ENCODE measurements around the gene FIP1L1.

Gene FIP1L1

GRCh38 chr4:53484911-53485657 lies 107.6 kb downstream of the FIP1L1 start:
- no peak overlapping the region for H3K4me3 ChIP-seq (ENCODE audit: low read depth, low read length)
- no peaks in the 10 kb centered on the region for H3K79me2 ChIP-seq (ENCODE audit: control insufficient read depth, insufficient read depth, low read length, unreplicated experiment)
- no peaks in the 10 kb centered on the region for H3K36me3 ChIP-seq (ENCODE audit: insufficient read depth, low read length)
- peaks cover 32% of the 10 kb centered on the region for H3K4me1 ChIP-seq (ENCODE audit: control insufficient read depth, insufficient read depth, low read length, unreplicated experiment)
- no peaks in the 10 kb centered on the region for H3K27me3 ChIP-seq (ENCODE audit: insufficient read depth, low read length)
- peak overlapping the region; percentile 69 for H2AFZ ChIP-seq (ENCODE audit: low read length, unreplicated experiment)
- peak overlapping the region; percentile 33; the same call in 1 of the 2 replicates for H3K27ac ChIP-seq (ENCODE audit: low read depth, low read length)

GRCh38 chr4:53485658-53486040 lies 108.2 kb downstream of the FIP1L1 start:
- H3K27ac ChIP-seq (ENCODE audit: low read depth, low read length): no peak overlapping the region
- no peak overlapping the region for H3K4me3 ChIP-seq (ENCODE audit: low read depth, low read length)
- no peak overlapping the region for H2AFZ ChIP-seq (ENCODE audit: low read length, unreplicated experiment)
- H3K36me3 ChIP-seq (ENCODE audit: insufficient read depth, low read length): no peaks in the 10 kb centered on the region
- H3K79me2 ChIP-seq (ENCODE audit: control insufficient read depth, insufficient read depth, low read length, unreplicated experiment): no peaks in the 10 kb centered on the region
- H3K27me3 ChIP-seq (ENCODE audit: insufficient read depth, low read length): no peaks in the 10 kb centered on the region
- H3K4me1 ChIP-seq (ENCODE audit: control insufficient read depth, insufficient read depth, low read length, unreplicated experiment): peaks cover 33% of the 10 kb centered on the region

GRCh38 chr4:53487766-53488165 lies 110.3 kb downstream of the FIP1L1 start:
- Histone ChIP-seq H2AFZ (ENCODE audit: low read length, unreplicated experiment) (no peak overlapping the region), H3K4me3 (ENCODE audit: low read depth, low read length) (no peak overlapping the region), H3K27ac (ENCODE audit: low read depth, low read length) (no peak overlapping the region), H3K27me3 (ENCODE audit: insufficient read depth, low read length) (no peaks in the 10 kb centered on the region), H3K36me3 (ENCODE audit: insufficient read depth, low read length) (no peaks in the 10 kb centered on the region), H3K79me2 (ENCODE audit: control insufficient read depth, insufficient read depth, low read length, unreplicated experiment) (no peaks in the 10 kb centered on the region), H3K4me1 (ENCODE audit: control insufficient read depth, insufficient read depth, low read length, unreplicated experiment) (peaks cover 34% of the 10 kb centered on the region)

- Histone ChIP-seq H3K36me3 (ENCODE audit: insufficient read depth, low read length) (no peaks in the 10 kb centered on the region), H3K27me3 (ENCODE audit: insufficient read depth, low read length) (no peaks in the 10 kb centered on the region), H3K4me1 (ENCODE audit: control insufficient read depth, insufficient read depth, low read length, unreplicated experiment) (peaks cover 34% of the 10 kb centered on the region), H2AFZ (ENCODE audit: low read length, unreplicated experiment) (no peak overlapping the region), H3K79me2 (ENCODE audit: control insufficient read depth, insufficient read depth, low read length, unreplicated experiment) (no peaks in the 10 kb centered on the region), H3K27ac (ENCODE audit: low read depth, low read length) (peak overlapping the region; percentile 77), H3K4me3 (ENCODE audit: low read depth, low read length) (no peak overlapping the region)
These were observed 111.9 kb downstream of the FIP1L1 start for GRCh38 chr4:53489279-53489889.

- H3K27ac ChIP-seq (ENCODE audit: low read depth, low read length): peak overlapping the region; percentile 77
- peak overlapping the region; percentile 62 for H2AFZ ChIP-seq (ENCODE audit: low read length, unreplicated experiment)
- H3K27me3 ChIP-seq (ENCODE audit: insufficient read depth, low read length): no peaks in the 10 kb centered on the region
- peak overlapping the region; percentile 5; the same call in 1 of the 2 replicates for H3K4me3 ChIP-seq (ENCODE audit: low read depth, low read length)
- no peaks in the 10 kb centered on the region for H3K36me3 ChIP-seq (ENCODE audit: insufficient read depth, low read length)
- H3K4me1 ChIP-seq (ENCODE audit: control insufficient read depth, insufficient read depth, low read length, unreplicated experiment): peaks cover 28% of the 10 kb centered on the region
- no peaks in the 10 kb centered on the region for H3K79me2 ChIP-seq (ENCODE audit: control insufficient read depth, insufficient read depth, low read length, unreplicated experiment)
These were observed 112.9 kb downstream of the FIP1L1 start for GRCh38 chr4:53490161-53490956.

GRCh38 chr4:53490965-53491622 lies 113.7 kb downstream of the FIP1L1 start:
- peak overlapping the region; percentile 62 for H2AFZ ChIP-seq (ENCODE audit: low read length, unreplicated experiment)
- H3K4me1 ChIP-seq (ENCODE audit: control insufficient read depth, insufficient read depth, low read length, unreplicated experiment): peaks cover 28% of the 10 kb centered on the region
- no peaks in the 10 kb centered on the region for H3K79me2 ChIP-seq (ENCODE audit: control insufficient read depth, insufficient read depth, low read length, unreplicated experiment)
- peak overlapping the region; percentile 77 for H3K27ac ChIP-seq (ENCODE audit: low read depth, low read length)
- no peaks in the 10 kb centered on the region for H3K36me3 ChIP-seq (ENCODE audit: insufficient read depth, low read length)
- peak overlapping the region; percentile 5; the same call in 1 of the 2 replicates for H3K4me3 ChIP-seq (ENCODE audit: low read depth, low read length)
- no peaks in the 10 kb centered on the region for H3K27me3 ChIP-seq (ENCODE audit: insufficient read depth, low read length)

- Histone ChIP-seq H3K79me2 (ENCODE audit: control insufficient read depth, insufficient read depth, low read length, unreplicated experiment) (no peaks in the 10 kb centered on the region), H3K27me3 (ENCODE audit: insufficient read depth, low read length) (no peaks in the 10 kb centered on the region)
These were observed 117.4 kb downstream of the FIP1L1 start for GRCh38 chr4:53494851-53495250.

GRCh38 chr4:53497487-53498244 lies 120.2 kb downstream of the FIP1L1 start:
- H3K27ac ChIP-seq (ENCODE audit: low read depth, low read length): no peak overlapping the region
- H3K4me3 ChIP-seq (ENCODE audit: low read depth, low read length): no peak overlapping the region
- no peaks in the 10 kb centered on the region for H3K4me1 ChIP-seq (ENCODE audit: control insufficient read depth, insufficient read depth, low read length, unreplicated experiment)
- no peaks in the 10 kb centered on the region for H3K36me3 ChIP-seq (ENCODE audit: insufficient read depth, low read length)
- no peaks in the 10 kb centered on the region for H3K27me3 ChIP-seq (ENCODE audit: insufficient read depth, low read length)
- no peak overlapping the region for H2AFZ ChIP-seq (ENCODE audit: low read length, unreplicated experiment)
- H3K79me2 ChIP-seq (ENCODE audit: control insufficient read depth, insufficient read depth, low read length, unreplicated experiment): no peaks in the 10 kb centered on the region

More at GRCh38 chr4:53494851-53495250, 117.4 kb downstream of the FIP1L1 start:
- no peaks in the 10 kb centered on the region for H3K36me3 ChIP-seq (ENCODE audit: insufficient read depth, low read length)
- no peak overlapping the region for H2AFZ ChIP-seq (ENCODE audit: low read length, unreplicated experiment)
- H3K27ac ChIP-seq (ENCODE audit: low read depth, low read length): no peak overlapping the region
- H3K4me1 ChIP-seq (ENCODE audit: control insufficient read depth, insufficient read depth, low read length, unreplicated experiment): peaks cover 14% of the 10 kb centered on the region
- no peak overlapping the region for H3K4me3 ChIP-seq (ENCODE audit: low read depth, low read length)

GRCh38 chr4:53498706-53499105 lies 121.3 kb downstream of the FIP1L1 start:
- Histone ChIP-seq H2AFZ (ENCODE audit: low read length, unreplicated experiment) (no peak overlapping the region), H3K36me3 (ENCODE audit: insufficient read depth, low read length) (no peaks in the 10 kb centered on the region), H3K27ac (ENCODE audit: low read depth, low read length) (no peak overlapping the region)

GRCh38 chr4:53499791-53500190 lies 122.3 kb downstream of the FIP1L1 start:
- Histone ChIP-seq H3K27ac (ENCODE audit: low read depth, low read length) (no peak overlapping the region), H2AFZ (ENCODE audit: low read length, unreplicated experiment) (no peak overlapping the region), H3K27me3 (ENCODE audit: insufficient read depth, low read length) (no peaks in the 10 kb centered on the region), H3K4me1 (ENCODE audit: control insufficient read depth, insufficient read depth, low read length, unreplicated experiment) (no peaks in the 10 kb centered on the region), H3K79me2 (ENCODE audit: control insufficient read depth, insufficient read depth, low read length, unreplicated experiment) (no peaks in the 10 kb centered on the region), H3K36me3 (ENCODE audit: insufficient read depth, low read length) (no peaks in the 10 kb centered on the region), H3K4me3 (ENCODE audit: low read depth, low read length) (no peak overlapping the region)

More at GRCh38 chr4:53498706-53499105, 121.3 kb downstream of the FIP1L1 start:
- Histone ChIP-seq H3K27me3 (ENCODE audit: insufficient read depth, low read length) (no peaks in the 10 kb centered on the region), H3K4me1 (ENCODE audit: control insufficient read depth, insufficient read depth, low read length, unreplicated experiment) (no peaks in the 10 kb centered on the region), H3K79me2 (ENCODE audit: control insufficient read depth, insufficient read depth, low read length, unreplicated experiment) (no peaks in the 10 kb centered on the region), H3K4me3 (ENCODE audit: low read depth, low read length) (no peak overlapping the region)

Data from ACC112 (cell line).